ENCODE measurements around the gene NPIPA7. TPM values are rescaled to one million over a fixed set of nuclear protein-coding genes. Genes with fewer than 3 reads are reported as not detected.
"Not testable (repeated sequence)": the region's sequence is repeated elsewhere in the genome, so short reads cannot be mapped to it uniquely, and the experiment has no call there.

The NPIPA7 gene
- polyA plus RNA-seq (ENCODE audit: insufficient read length in 12 of 12) = 10 to 100 TPM in 5 of 12 donors, 1 to 10 TPM in 5, not detected in 2; 7.0 to 19.9 (median 9.9) TPM
- long read RNA-seq, donor 1 = 0 reads
- long read RNA-seq, donor 2 = 0 reads
- long read RNA-seq, donor 3 = 0 reads
- long read RNA-seq, donor 4 = 0 reads
- long read RNA-seq, donor 5 = 0 reads
- long read RNA-seq, donor 6 = 0 reads
- long read RNA-seq, donor 7 = 0 reads
- long read RNA-seq, donor 8 = 0 reads
- long read RNA-seq, donor 9 = 0 reads
- long read RNA-seq, donor 10 = 0 reads
- long read RNA-seq, donor 11 = 0 reads

DNA sequence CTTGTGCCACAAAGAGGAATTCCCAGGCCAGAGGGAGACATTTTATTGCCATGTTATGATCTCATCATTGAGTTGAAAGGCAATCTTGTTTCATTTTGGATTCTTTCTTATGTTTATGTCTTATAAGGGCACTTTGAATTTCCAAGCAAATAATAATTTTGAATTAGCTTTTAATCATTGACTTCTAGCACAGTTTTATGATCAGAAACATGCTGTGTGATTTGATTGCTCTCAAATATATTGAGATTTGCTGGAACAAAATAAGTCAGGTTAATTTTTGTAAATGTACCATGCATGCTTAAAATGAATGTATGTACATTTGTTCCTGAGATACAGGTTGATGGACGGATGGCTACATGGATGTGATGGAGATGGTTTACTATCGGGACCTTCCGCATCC, at the start of gene NPIPA7:
Gene NPIPA7 (plus strand): TSS at position 301 of the 400 bp plus-strand sequence. CDS start 105 bp downstream, outside the sequence.
- DNase-seq = not testable (repeated sequence)

DNA sequence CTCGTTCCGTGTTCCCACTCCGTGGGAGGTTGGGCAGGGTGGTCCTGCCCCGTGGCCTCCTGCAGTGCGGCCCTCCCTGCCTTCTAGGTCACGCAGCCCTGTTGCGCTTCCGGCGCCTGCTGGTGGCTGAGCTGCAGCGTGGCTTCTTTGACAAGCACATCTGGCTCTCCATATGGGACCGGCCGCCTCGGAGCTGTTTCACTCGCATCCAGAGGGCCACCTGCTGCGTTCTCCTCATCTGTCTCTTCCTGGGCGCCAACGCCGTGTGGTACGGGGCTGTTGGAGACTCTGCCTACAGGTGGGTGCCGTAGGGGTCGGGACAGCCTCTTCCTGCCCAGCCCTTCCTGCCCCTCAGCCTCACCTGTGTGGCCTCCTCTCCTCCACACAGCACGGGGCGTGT, 47.5 kb upstream of the NPIPA7 start:
- not testable (repeated sequence) for DNase-seq

DNA sequence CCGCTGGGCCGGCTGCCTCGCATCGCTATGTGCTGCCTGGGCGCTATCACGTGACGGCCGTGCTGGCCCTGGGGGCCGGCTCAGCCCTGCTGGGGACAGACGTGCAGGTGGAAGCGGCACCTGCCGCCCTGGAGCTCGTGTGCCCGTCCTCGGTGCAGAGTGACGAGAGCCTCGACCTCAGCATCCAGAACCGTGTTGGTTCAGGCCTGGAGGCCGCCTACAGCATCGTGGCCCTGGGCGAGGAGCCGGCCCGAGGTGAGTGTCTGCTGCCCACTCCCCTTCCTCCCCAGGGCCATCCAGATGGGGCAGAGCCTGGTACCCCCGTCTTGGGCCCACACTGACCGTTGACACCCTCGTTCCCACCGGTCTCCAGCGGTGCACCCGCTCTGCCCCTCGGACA, 21.4 kb upstream of the NPIPA7 start:
- not testable (repeated sequence) for DNase-seq

DNA sequence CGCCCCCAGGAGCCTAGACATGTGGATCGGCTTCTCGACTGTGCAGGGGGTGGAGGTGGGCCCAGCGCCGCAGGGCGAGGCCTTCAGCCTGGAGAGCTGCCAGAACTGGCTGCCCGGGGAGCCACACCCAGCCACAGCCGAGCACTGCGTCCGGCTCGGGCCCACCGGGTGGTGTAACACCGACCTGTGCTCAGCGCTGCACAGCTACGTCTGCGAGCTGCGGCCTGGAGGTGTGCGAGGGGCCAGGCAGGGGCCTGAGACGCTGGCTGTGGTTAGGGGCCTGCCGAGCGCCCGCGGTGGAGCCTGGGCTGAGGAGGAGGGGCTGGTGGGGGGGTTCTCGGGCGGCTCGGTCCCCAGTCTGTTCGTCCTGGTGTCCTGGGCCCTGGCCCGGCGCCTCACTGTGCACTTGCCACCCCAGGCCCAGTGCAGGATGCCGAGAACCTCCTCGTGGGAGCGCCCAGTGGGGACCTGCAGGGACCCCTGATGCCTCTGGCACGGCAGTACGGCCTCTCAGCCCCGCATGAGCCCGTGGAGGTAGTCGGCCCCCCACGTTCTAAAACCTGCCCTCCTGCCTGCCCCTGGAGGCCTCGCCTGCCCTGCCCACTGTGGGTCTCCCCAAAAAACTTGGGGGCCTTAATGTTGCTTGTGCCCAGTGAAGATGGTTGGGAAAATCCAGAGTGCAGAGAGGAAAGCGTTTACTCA, 20.2 kb upstream of the NPIPA7 start:
- not testable (repeated sequence) for DNase-seq

DNA sequence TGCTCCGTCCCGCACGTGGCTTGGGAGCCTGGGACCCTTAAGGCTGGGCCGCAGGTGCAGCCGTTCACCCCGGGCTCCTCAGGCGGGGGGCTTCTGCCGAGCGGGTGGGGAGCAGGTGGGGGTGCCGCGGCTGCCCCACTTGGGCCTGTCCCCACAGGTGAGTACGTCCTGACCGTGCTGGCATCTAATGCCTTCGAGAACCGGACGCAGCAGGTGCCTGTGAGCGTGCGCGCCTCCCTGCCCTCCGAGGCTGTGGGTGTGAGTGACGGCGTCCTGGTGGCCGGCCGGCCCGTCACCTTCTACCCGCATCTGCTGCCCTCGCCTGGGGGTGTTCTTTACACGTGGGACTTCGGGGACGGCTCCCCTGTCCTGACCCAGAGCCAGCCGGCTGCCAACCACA, 15.3 kb upstream of the NPIPA7 start:
- not testable (repeated sequence) for DNase-seq

DNA sequence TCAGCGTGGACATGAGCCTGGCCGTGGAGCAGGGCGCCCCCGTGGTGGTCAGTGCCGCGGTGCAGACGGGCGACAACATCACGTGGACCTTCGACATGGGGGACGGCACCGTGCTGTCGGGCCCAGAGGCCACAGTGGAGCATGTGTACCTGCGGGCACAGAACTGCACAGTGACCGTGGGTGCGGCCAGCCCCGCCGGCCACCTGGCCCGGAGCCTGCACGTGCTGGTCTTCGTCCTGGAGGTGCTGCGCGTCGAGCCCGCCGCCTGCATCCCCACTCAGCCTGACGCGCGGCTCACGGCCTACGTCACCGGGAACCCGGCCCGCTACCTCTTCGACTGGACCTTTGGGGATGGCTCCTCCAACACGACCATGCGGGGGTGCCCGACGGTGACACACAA, 14.8 kb upstream of the NPIPA7 start:
- not testable (repeated sequence) for DNase-seq

DNA sequence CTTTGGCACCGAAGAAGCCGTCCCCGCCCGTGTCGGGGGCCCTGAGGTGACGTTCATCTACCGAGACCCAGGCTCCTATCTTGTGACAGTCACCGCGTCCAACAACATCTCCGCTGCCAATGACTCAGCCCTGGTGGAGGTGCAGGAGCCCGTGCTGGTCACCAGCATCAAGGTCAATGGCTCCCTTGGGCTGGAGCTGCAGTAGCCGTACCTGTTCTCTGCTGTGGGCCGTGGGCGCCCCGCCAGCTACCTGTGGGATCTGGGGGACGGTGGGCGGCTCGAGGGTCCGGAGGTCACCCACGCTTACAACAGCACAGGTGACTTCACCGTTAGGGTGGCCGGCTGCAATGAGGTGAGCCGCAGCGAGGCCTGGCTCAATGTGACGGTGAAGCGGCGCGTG, 14.2 kb upstream of the NPIPA7 start:
- DNase-seq = not testable (repeated sequence)

DNA sequence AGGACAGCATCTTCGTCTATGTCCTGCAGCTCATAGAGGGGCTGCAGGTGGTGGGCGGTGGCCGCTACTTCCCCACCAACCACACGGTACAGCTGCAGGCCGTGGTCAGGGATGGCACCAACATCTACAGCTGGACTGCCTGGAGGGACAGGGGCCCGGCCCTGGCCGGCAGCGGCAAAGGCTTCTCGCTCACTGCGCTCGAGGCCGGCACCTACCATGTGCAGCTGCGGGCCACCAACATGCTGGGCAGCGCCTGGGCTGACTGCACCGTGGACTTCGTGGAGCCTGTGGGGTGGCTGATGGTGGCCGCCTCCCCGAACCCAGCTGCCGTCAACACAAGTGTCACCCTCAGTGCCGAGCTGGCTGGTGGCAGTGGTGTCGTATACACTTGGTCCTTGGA, 13.6 kb upstream of the NPIPA7 start:
- DNase-seq = not testable (repeated sequence)

DNA sequence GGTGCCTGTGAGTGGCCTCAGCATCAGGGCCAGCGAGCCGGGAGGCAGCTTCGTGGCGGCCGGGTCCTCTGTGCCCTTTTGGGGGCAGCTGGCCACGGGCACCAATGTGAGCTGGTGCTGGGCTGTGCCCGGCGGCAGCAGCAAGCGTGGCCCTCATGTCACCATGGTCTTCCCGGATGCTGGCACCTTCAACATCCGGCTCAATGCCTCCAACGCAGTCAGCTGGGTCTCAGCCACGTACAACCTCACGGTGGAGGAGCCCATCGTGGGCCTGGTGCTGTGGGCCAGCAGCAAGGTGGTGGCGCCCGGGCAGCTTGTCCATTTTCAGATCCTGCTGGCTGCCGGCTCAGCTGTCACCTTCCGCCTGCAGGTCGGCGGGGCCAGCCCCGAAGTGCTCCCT, 13.1 kb upstream of the NPIPA7 start:
- DNase-seq = not testable (repeated sequence)

DNA sequence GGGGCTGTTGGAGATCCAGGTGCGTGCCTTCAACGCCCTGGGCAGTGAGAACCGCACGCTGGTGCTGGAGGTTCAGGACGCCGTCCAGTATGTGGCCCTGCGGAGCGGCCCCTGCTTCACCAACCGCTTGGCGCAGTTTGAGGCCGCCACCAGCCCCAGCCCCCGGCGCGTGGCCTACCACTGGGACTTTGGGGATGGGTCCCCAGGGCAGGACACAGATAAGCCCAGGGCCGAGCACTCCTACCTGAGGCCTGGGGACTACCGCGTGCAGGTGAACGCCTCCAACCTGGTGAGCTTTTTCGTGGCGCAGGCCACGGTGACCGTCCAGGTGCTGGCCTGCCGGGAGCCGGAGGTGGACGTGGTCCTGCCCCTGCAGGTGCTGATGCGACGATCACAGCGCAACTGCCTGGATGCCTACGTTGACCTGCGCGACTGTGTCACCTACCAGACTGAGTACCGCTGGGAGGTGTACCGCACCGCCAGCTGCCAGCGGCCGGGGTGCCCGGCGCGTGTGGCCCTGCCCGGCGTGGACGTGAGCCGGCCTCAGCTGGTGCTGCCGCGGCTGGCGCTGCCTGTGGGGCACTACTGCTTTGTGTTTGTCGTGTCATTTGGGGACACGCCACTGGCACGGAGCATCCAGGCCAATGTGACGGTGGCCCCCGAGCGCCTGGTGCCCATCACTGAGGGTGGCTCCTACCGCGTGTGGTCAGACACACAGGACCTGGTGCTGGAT, 12.2 kb upstream of the NPIPA7 start:
- not testable (repeated sequence) for DNase-seq

DNA sequence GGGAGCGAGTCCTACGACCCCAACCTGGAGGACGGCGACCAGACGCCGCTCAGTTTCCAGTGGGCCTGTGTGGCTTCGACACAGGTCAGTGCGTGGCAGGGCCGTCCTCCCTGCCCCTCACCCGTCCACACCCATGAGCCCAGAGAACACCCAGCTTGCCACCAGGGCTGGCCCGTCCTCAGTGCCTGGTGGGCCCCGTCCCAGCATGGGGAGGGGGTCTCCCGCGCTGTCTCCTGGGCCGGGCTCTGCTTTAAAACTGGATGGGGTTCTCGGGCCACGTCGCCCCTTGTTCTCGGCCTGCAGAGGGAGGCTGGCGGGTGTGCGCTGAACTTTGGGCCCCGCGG, 11.7 kb upstream of the NPIPA7 start:
- not testable (repeated sequence) for DNase-seq

DNA sequence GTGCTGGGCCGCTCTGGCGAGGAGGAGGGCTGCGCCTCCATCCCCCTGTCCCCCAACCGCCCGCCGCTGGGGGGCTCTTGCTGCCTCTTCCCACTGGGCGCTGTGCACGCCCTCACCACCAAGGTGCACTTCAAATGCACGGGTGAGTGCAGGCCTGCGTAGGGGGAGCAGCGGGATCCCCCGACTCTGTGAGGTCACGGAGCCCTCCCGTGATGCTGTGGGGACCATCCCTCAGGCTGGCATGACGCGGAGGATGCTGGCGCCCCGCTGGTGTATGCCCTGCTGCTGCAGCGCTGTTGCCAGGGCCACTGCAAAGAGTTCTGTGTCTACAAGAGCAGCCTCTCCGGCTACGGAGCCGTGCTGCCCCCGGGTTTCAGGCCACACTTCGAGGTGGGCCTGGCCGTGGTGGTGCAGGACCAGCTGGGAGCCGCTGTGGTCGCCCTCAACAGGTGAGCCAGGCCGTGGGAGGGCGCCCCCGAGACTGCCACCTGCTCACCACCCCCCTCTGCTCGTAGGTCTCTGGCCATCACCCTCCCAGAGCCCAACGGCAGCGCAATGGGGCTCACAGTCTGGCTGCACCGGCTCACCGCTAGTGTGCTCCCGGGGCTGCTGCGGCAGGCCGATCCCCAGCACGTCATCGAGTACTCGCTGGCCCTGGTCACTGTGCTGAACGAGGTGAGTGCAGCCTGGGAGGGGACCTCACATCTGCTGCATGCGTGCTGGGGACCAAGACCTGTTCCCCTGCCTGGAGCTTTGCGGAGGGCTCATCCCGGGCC, 9.7 kb upstream of the NPIPA7 start:
- DNase-seq = not testable (repeated sequence)

DNA sequence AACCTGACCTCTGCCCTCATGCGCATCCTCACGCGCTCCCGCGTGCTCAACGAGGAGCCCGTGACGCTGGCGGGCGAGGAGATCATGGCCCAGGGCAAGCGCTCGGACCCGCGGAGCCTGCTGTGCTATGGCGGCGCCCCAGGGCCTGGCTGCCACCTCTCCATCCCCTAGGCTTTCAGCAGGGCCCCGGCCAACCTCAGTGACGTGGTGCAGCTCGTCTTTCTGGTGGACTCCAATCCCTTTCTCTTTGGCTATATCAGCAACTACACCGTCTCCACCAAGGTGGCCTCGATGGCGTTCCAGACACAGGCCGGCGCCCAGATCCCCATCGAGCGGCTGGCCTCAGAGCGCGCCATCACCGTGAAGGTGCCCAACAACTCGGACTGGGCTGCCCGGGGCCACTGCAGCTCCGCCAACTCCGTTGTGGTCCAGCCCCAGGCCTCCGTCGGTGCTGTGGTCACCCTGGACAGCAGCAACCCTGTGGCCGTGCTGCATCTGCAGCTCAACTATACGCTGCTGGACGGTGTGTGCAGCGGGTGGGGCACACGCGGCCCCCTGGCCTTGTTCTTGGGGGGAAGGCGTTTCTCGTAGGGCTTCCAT, 7.7 kb upstream of the NPIPA7 start:
- not testable (repeated sequence) for DNase-seq

DNA sequence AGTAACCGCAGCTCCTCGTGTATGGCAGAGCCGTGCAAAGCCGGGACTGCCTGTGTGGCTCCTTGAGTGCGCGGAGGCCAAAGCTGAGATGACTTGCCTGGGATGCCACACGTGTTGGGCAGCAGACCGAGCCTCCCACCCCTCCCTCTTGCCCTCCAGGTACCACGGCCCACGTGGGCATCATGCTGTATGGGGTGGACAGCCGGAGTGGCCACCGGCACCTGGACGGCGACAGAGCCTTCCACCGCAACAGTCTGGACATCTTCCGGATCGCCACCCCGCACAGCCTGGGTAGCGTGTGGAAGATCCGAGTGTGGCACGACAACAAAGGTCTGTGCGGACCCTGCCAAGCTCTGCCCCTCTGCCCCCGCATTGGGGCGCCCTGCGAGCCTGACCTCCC, 4.7 kb upstream of the NPIPA7 start:
- not testable (repeated sequence) for DNase-seq

DNA sequence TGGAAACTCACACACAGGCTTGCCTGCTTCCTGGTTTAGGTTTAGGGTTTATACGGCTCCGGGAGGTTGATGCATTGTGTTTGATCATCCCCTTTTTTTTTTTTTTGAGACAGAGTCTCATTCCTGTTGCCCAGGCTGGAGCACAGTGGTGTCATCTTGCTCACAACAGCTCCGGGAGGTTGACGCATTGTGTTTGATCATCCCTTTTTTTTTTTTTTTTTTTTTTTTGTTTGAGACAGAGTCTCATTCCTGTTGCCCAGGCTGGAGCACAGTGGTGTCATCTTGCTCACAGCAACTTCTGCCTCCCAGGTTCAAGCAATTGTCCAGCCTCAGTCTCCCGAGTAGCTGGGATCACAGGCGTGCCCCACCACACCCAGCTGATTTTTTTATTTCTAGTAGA, 20.7 kb downstream of the NPIPA7 start:
- not testable (repeated sequence) for DNase-seq

DNA sequence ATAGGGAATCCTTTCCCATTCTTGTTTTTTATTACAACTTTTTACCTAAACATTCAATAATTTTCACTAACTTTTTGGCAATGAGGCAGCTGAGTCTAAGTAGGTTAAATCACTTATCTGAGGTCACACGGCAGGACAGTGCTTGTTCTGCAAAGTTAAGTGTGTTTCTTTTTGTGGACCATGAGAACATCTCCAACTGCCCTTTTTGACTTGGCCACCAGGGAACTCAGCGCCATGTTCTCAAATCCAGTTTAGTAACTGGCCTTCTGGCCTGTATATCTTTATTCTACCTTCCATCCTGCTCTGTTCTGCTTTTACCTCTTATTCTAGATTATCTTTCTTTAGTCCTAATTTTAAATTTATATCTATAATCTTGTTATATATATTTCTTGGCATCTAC, 23.4 kb downstream of the NPIPA7 start:
- DNase-seq = not testable (repeated sequence)

DNA sequence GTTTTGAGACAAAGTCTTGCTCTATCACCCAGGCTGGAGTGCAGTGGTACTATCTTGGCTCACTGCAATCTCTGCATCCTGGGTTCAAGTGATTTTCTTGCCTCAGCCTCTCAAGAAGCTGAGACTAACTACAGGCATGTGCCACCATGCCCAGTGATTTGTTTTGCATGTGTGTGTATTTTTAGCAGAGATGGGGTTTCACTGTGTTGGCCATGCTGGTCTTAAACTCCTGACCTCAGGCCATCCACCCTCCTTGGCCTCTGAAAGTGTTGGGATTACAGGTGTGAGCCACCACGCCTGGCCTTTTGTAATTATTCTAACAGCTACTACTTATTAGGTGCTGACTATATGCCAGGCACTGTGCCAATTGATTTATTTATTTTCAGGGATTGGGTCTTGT, 25.3 kb downstream of the NPIPA7 start:
- DNase-seq = not testable (repeated sequence)

DNA sequence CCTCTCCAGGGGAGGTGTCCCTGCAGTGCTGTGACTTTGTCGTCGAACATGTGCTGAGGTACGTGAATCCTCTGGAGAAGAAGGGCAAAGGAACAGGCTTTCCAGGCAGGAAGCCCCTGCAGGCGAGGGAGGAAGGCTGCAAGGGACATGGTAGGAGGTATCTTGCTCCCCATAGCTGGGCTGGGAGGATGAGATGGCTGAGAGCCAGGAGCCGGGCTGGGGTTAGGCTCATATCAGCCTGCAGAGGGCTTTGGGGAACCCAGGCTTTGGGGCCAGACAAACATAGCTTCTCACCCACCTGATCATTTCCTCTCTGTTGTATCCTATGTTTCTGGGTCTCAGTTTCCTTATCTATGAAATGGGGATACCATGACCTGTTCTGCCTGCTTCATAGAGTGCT, 26.5 kb downstream of the NPIPA7 start:
- not testable (repeated sequence) for DNase-seq

DNA sequence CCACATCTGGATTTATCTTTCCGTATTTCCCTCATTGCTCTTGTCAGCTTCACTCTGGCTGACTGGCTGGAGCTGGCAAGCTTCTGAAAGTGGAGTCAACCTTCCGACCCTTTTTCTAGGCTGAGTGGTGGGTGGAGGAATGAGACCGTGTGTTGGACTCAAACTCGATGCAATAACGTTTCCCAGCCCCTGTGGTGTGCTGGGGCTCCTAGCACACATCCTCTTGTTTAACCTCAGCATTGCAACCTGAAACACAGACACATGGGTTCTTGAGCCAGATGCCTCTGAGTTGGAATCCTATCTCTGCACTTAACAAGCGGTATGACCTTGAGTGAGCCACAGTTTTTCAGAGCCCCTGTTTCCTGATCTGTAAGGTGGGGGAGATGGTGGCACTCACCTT, 29.5 kb downstream of the NPIPA7 start:
- not testable (repeated sequence) for DNase-seq

DNA sequence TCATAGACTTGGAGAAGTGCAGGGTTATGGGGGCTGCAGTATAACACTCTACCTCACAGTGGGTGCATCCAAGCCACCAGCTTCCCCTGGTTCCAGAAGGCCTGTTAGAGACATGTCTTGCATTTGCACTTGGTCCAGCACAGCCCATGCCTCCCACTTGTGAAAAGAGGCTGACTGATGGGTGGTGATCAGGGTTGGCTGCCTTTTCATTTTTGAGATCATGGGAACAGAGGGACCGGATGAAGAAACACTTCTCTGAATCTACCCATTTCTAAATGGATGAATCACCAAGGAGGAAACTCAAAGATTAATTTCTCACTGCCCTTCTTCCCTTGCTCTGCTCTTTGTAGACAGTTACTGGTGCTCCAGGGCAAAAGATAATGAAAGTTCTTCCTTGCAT, 34.8 kb downstream of the NPIPA7 start:
- DNase-seq = not testable (repeated sequence)

DNA sequence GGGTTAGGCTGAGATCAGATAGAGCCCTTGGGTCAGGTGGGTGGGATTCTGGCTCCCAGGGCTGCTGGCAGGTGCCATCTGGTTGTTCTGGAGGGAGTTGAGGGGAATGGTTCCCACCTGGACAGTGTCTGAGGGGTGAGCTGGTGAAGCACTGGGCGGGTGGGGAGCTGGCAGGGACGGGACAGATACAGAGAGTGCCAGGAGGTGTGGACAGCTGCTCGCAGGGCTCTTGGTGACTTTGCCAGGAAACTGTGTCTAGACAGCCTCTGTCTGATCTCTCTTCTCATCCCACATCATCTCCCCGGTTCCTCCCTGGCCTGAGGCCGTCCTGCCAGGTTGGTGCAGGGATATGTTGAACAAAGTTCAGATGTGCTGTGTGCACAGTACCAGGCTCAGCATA, 38.1 kb downstream of the NPIPA7 start:
- not testable (repeated sequence) for DNase-seq
